K562 (cell line): ENCODE measurements around the gene SDC3. TPM values are rescaled to one million over a fixed set of nuclear protein-coding genes. Genes with fewer than 3 reads are reported as not detected.

ENCODE experiments used
- BCLAF1 ChIP-seq, 2 experiments: fragments of 450-650 bp in 1 of 2; IDR thresholded peaks; 2 replicates each; pipeline ENCODE4 v1.6.1; 2011 to 2017; ENCODE audit warnings: low read depth in 2 of 2, antibody characterized with exemption in 1 of 2, borderline replicate concordance in 1 of 2, low read length in 1 of 2, mild to moderate bottlenecking in 1 of 2, mixed read lengths in 1 of 2; ENCODE audit not compliant: control insufficient read depth in 1 of 2
- CBX3 ChIP-seq, 2 experiments: IDR thresholded peaks; 1 replicate in 1 of 2; 2 replicates in 1 of 2; pipeline ENCODE4 v1.6.1; 2012; ENCODE audit warnings: inconsistent platforms in 2 of 2, low read length in 2 of 2, borderline replicate concordance in 1 of 2, control low read depth in 1 of 2
- CCNT2 ChIP-seq: IDR thresholded peaks from 2 replicates; pipeline ENCODE4 v1.6.1; 2011; ENCODE audit warnings: borderline replicate concordance, low read depth, mild to moderate bottlenecking, moderate library complexity, mixed read lengths, low read length; ENCODE audit not compliant: insufficient read length; ENCODE audit errors: extremely low read depth
- CREM ChIP-seq: IDR thresholded peaks from 2 replicates; pipeline ENCODE4 v1.6.1; 2014; ENCODE audit warnings: antibody characterized with exemption, low read depth
- CTBP1 ChIP-seq: fragments of 450-650 bp; IDR thresholded peaks from 2 replicates; pipeline ENCODE4 v1.6.1; 2016; ENCODE audit warnings: borderline replicate concordance
- EP400 ChIP-seq: fragments of 450-650 bp; IDR thresholded peaks from 2 replicates; pipeline ENCODE4 v1.6.1; 2017; ENCODE audit warnings: antibody characterized with exemption, mild to moderate bottlenecking, moderate library complexity
- FOSL1 ChIP-seq: fragments of 200-800 bp; sonication (Bioruptor generic); conservative IDR thresholded peaks from 2 replicates; pipeline ENCODE4 v1.6.1; 2016; ENCODE audit warnings: missing genetic modification characterization, missing compliant biosample characterization
- FOXA3 ChIP-seq, 2 experiments: fragments of 450-650 bp in 1 of 2; sonication (generic) in 1 of 2; formaldehyde crosslinking; IDR thresholded peaks in 1 of 2; conservative IDR thresholded peaks in 1 of 2; 2 replicates each; pipeline versions ENCODE4 v1.4.0 to v1.8.0; 2020 to 2022; ENCODE audit warnings: mild to moderate bottlenecking in 2 of 2, missing genetic modification reagents in 1 of 2
- HDGF ChIP-seq: fragments of 450-650 bp; IDR thresholded peaks from 2 replicates; pipeline ENCODE4 v1.6.1; 2016
- HLTF ChIP-seq: fragments of 450-650 bp; IDR thresholded peaks from 2 replicates; pipeline ENCODE4 v1.6.1; 2016
- HMG20A ChIP-seq: fragments of 450-650 bp; formaldehyde crosslinking; conservative IDR thresholded peaks from 2 replicates; pipeline ENCODE4 v1.4.0; 2020; ENCODE audit warnings: mild to moderate bottlenecking, mixed read lengths
- KDM5B ChIP-seq: fragments of 200-600 bp; sonication (generic); IDR thresholded peaks from 2 replicates; pipeline ENCODE4 v1.6.1; 2012; ENCODE audit warnings: low read depth, mild to moderate bottlenecking, moderate library complexity, low read length, control low read depth, inconsistent platforms; ENCODE audit not compliant: insufficient replicate concordance
- LCOR ChIP-seq: sonication (generic); formaldehyde crosslinking; IDR thresholded peaks from 2 replicates; pipeline ENCODE4 v1.8.0; 2022; ENCODE audit warnings: mild to moderate bottlenecking, missing genetic modification reagents
- NCOA4 ChIP-seq: fragments of 450-650 bp; IDR thresholded peaks from 2 replicates; pipeline ENCODE4 v1.6.1; 2018; ENCODE audit warnings: mild to moderate bottlenecking; ENCODE audit not compliant: partially characterized antibody
- NR2C1 ChIP-seq, 2 experiments: fragments of 450-650 bp; IDR thresholded peaks; 2 replicates each; pipeline ENCODE4 v1.6.1; 2017; ENCODE audit warnings: mild to moderate bottlenecking in 2 of 2, antibody characterized with exemption in 1 of 2, inconsistent platforms in 1 of 2, missing compliant biosample characterization in 1 of 2, missing genetic modification characterization in 1 of 2
- PHTF2 ChIP-seq: fragments of 250-450 bp; sonication (Bioruptor Pico); IDR thresholded peaks from 2 replicates; pipeline ENCODE4 v1.5.0; 2021; ENCODE audit warnings: mild to moderate bottlenecking
- RBBP5 ChIP-seq: fragments of 200-600 bp; sonication (generic); IDR thresholded peaks from 2 replicates; pipeline ENCODE4 v1.6.1; 2012; ENCODE audit warnings: borderline replicate concordance, mild to moderate bottlenecking, low read length, control low read depth, inconsistent platforms; ENCODE audit not compliant: insufficient read depth, poor library complexity, severe bottlenecking
- SMAD1 ChIP-seq: fragments of 150-350 bp; IDR thresholded peaks from 2 replicates; pipeline ENCODE4 v1.6.1; 2014; ENCODE audit warnings: low read length, low read depth; ENCODE audit not compliant: partially characterized antibody
- SMARCB1 ChIP-seq: IDR thresholded peaks from 2 replicates; pipeline ENCODE4 v1.6.1; 2011; ENCODE audit warnings: improper control_type of control experiment, low read depth; ENCODE audit not compliant: insufficient read length
- TAF7 ChIP-seq: fragments of 450-650 bp; IDR thresholded peaks from 2 replicates; pipeline ENCODE4 v1.6.1; 2016; ENCODE audit warnings: missing genetic modification characterization, missing compliant biosample characterization
- TCF15 ChIP-seq: fragments of 250-450 bp; sonication (Bioruptor Pico); IDR thresholded peaks from 2 replicates; pipeline ENCODE4 v1.8.0; 2022; ENCODE audit warnings: moderate library complexity, mild to moderate bottlenecking, inconsistent platforms
- TFAP4 ChIP-seq: sonication (generic); formaldehyde crosslinking; IDR thresholded peaks from 2 replicates; pipeline ENCODE4 v1.8.0; 2022; ENCODE audit warnings: missing genetic modification reagents, mild to moderate bottlenecking, moderate library complexity, borderline replicate concordance
- ZNF764 ChIP-seq: fragments of 250-450 bp; sonication (Bioruptor Pico); IDR thresholded peaks from 2 replicates; pipeline ENCODE4 v1.4.0; 2020; ENCODE audit warnings: low read depth, mild to moderate bottlenecking, moderate library complexity
- ZSCAN32 ChIP-seq: fragments of 450-650 bp; formaldehyde crosslinking; IDR thresholded peaks from 2 replicates; pipeline ENCODE4 v1.4.0; 2020; ENCODE audit warnings: mild to moderate bottlenecking, moderate library complexity
- polyA plus RNA-seq, 8 experiments: library from polyadenylated mRNA; depleted of rRNA in 4 of 8; stranded (reverse) in 5 of 8; unstranded in 3 of 8; fragments of >200 nt; fragmentation: Nextera tagmentation in 2 of 8; fragmentation: Illumina TruSeq in 1 of 8; extraction: Ambion mirVana in 2 of 8; extraction: Trizol in 1 of 8; gene quantifications; 2 replicates each; pipeline versions ENCODE4 v1.2.1 to v1.2.3, GENCODE V29; 2011 to 2014; ENCODE audit warnings: inconsistent platforms in 1 of 8, missing spikeins in 1 of 8
- total RNA-seq, 7 experiments: library from RNA; depleted of rRNA in 6 of 7; stranded (reverse); fragments of >200 nt in 6 of 7; fragmentation: Illumina TruSeq in 2 of 7; extraction: Trizol in 2 of 7; gene quantifications; 2 replicates each; pipeline versions ENCODE4 v1.2.1 to v1.2.3, GENCODE V29; 2011 to 2021; ENCODE audit warnings: low replicate concordance in 1 of 7

SDC3 gene
- total and polyA plus RNA-seq, 9 of the 15 experiments (the other 6 are each of a cell fraction or from before 2014, with no cell fraction given), result 0.38 to 44.1 (median 12.1) TPM

GRCh38 chr1:30888391-30888790, 20.2 kb downstream of the SDC3 start (continued):
- no peak for TF ChIP-seq ZNF764
- no peak for TF ChIP-seq CBX3 (IDR thresholded peaks at IDR 0.05; ENCODE audit: borderline replicate concordance in 1 of 2, low read length in 2 of 2)
- 0 out of 2 replicates have a peak, but pooled peaks have one; percentile 5 for TF ChIP-seq HDGF
- TF ChIP-seq NCOA4, result no peak
- TF ChIP-seq TAF7, result 0 out of 2 replicates have a peak, but pooled peaks have one; percentile 25
- peak; percentile 39; the same call in 1 of the 2 replicates for TF ChIP-seq CTBP1
- TF ChIP-seq HLTF, result no peak
- peak; percentile 10; the same call in 1 of the 2 replicates for TF ChIP-seq CREM
- TF ChIP-seq FOSL1 (tag), result no peak
- TF ChIP-seq SMARCB1, result no peak
- no peak for TF ChIP-seq SMAD1
- no peak for TF ChIP-seq BCLAF1 (IDR thresholded peaks at IDR 0.05; ENCODE audit: borderline replicate concordance in 1 of 2, control insufficient read depth in 1 of 2, low read depth in 2 of 2, low read length in 1 of 2)
- TF ChIP-seq EP400, result no peak
- 0 out of 4 replicates have a peak, but pooled peaks of 1 of the 2 experiments have one; percentile 40 for TF ChIP-seq FOXA3 (CRISPR knock-in tag; conservative IDR thresholded peaks at IDR 0.05 in 1 of 2, IDR thresholded peaks at IDR 0.05 in 1 of 2)
- no peak for TF ChIP-seq NR2C1 (IDR thresholded peaks at IDR 0.05)
- TF ChIP-seq NR2C1 (tag; IDR thresholded peaks at IDR 0.05), result no peak
- TF ChIP-seq KDM5B, result no peak
- 0 out of 2 replicates have a peak, but pooled peaks have one; percentile 16 for TF ChIP-seq LCOR (CRISPR knock-in tag)
- no peak for TF ChIP-seq PHTF2
- no peak for TF ChIP-seq ZSCAN32 (CRISPR knock-in tag)
- no peak for TF ChIP-seq TCF15
- no peak for TF ChIP-seq HMG20A
- no peak for TF ChIP-seq CCNT2
- peak; percentile 70; the same call in 1 of the 2 replicates for TF ChIP-seq TFAP4
- no peak for TF ChIP-seq RBBP5
